HepG2 (cell line): Measurements from ENCODE around the gene VPS9D1. TPM values are rescaled to one million over a fixed set of nuclear protein-coding genes. Genes with fewer than 3 reads are reported as not detected.

Experiments
- ATAC-seq: fragments of 200-7000 bp; cut with Tn5 transposase; 3 replicates; pipeline ENCODE4 v1.9.1; 2020; ENCODE audit warnings: mild to moderate bottlenecking, moderate library complexity
- BruUV-seq: library from RNA; stranded (reverse); fragments of 400-500 nt; replicated peaks from 2 replicates; lab custom pipeline; 2021; lab: Mats Ljungman, UMichigan
- CTCF ChIA-PET: fragments of 300-600 bp; formaldehyde crosslinking; extraction: SDS; loops from one replicate; lab custom pipeline; 2021; ENCODE audit warnings: low total read pairs, inconsistent platforms, low intra/inter-chr PET ratio; lab: Yijun Ruan, JAX
- POLR2A ChIA-PET: fragments of 350-600 bp; sonication (Branson Sonifier 250); formaldehyde crosslinking; loops from one replicate; lab custom pipeline; 2020; ENCODE audit warnings: antibody characterized with exemption, inconsistent platforms; lab: Yijun Ruan, JAX
- DNase-seq: peaks from one replicate; pipeline ENCODE4 v3.0.0-alpha.2; 2015; ENCODE audit warnings: low spot score
- FAIRE-seq: peaks from 3 replicates; lab custom pipeline; 2011; peaks lifted over from hg19 to GRCh38; lab: Jason Lieb, UNC
- H2AFZ ChIP-seq: one replicate; pipeline ENCODE4 v1.6.1; 2011; ENCODE audit warnings: low read length, inconsistent platforms
- H3K27ac ChIP-seq: fragments of 300-600 bp; 3 replicates; pipeline ENCODE4 v1.8.0; 2011; ENCODE audit warnings: mixed run types, mild to moderate bottlenecking, mixed read lengths, low read length, inconsistent platforms; ENCODE audit not compliant: insufficient read depth; ENCODE audit errors: extremely low read length
- H3K27me3 ChIP-seq, 2 experiments: fragments of 200-600 bp in 1 of 2; 2 replicates in 1 of 2; 3 replicates in 1 of 2; pipeline versions ENCODE4 v1.6.0 to v1.8.0; 2011; ENCODE audit warnings: low read length in 2 of 2, mild to moderate bottlenecking in 2 of 2, moderate library complexity in 2 of 2, inconsistent platforms in 1 of 2; ENCODE audit not compliant: insufficient read depth in 2 of 2, control insufficient read depth in 1 of 2
- H3K36me3 ChIP-seq, 2 experiments: fragments of 200-600 bp in 1 of 2; replicated peaks in 1 of 2; 2 replicates in 1 of 2; 3 replicates in 1 of 2; pipeline versions ENCODE4 v1.5.1 to v1.8.0; 2011; ENCODE audit warnings: low read length in 2 of 2, inconsistent platforms in 1 of 2; ENCODE audit not compliant: insufficient read depth in 2 of 2, control insufficient read depth in 1 of 2
- H3K4me1 ChIP-seq: 2 replicates; pipeline ENCODE4 v1.5.1; 2012; ENCODE audit warnings: low read length, inconsistent platforms; ENCODE audit not compliant: insufficient read depth
- H3K4me2 ChIP-seq: 2 replicates; pipeline ENCODE4 v1.6.0; 2011; ENCODE audit warnings: low read depth, low read length, inconsistent platforms
- H3K4me3 ChIP-seq, 3 experiments: fragments of 200-600 bp in 1 of 3; sonication (generic), shearing (Covaris generic) in 1 of 3; replicated peaks in 1 of 3; 2 replicates each; pipeline ENCODE4 v1.5.1; 2011 to 2016; ENCODE audit warnings: low read length in 3 of 3, inconsistent platforms in 2 of 3, low read depth in 2 of 3, mild to moderate bottlenecking in 2 of 3, control low read depth in 1 of 3, mixed read lengths in 1 of 3; ENCODE audit not compliant: insufficient read depth in 1 of 3
- H3K79me2 ChIP-seq: one replicate; pipeline ENCODE4 v1.6.1; 2011; ENCODE audit warnings: low read length, inconsistent platforms; ENCODE audit not compliant: insufficient read depth
- H3K9ac ChIP-seq: 2 replicates; pipeline ENCODE4 v1.6.0; 2011; ENCODE audit warnings: mild to moderate bottlenecking, low read depth, low read length, inconsistent platforms; ENCODE audit not compliant: insufficient read depth
- H3K9me3 ChIP-seq: 2 replicates; pipeline ENCODE4 v1.5.1; 2012; ENCODE audit warnings: mild to moderate bottlenecking, low read length
- H4K20me1 ChIP-seq: 2 replicates; pipeline ENCODE4 v1.6.0; 2011; ENCODE audit warnings: inconsistent platforms, mild to moderate bottlenecking, low read length, moderate library complexity; ENCODE audit not compliant: insufficient read depth
- AGO2 ChIP-seq: fragments of 200-400 bp; formaldehyde crosslinking; optimal IDR thresholded peaks from 2 replicates; pipeline ENCODE3; 2017; ENCODE audit warnings: mild to moderate bottlenecking, low read depth, low read length, moderate library complexity
- ATM ChIP-seq: fragments of 450-650 bp; IDR thresholded peaks from 2 replicates; pipeline ENCODE4 v1.7.1; 2017; ENCODE audit warnings: mild to moderate bottlenecking, borderline replicate concordance
- IRF1 ChIP-seq: sonication (generic); formaldehyde crosslinking; IDR thresholded peaks from 2 replicates; pipeline ENCODE4 v1.4.0; 2020; ENCODE audit warnings: low read depth, mild to moderate bottlenecking, missing genetic modification reagents
- MED13 ChIP-seq: sonication (generic); formaldehyde crosslinking; IDR thresholded peaks from 2 replicates; pipeline ENCODE4 v1.5.0; 2020; ENCODE audit warnings: missing genetic modification reagents
- TCF7 ChIP-seq: sonication (generic); IDR thresholded peaks from 2 replicates; pipeline ENCODE4 v1.6.1; 2016; ENCODE audit warnings: antibody characterized with exemption, low read depth
- ZFY ChIP-seq: sonication (generic); formaldehyde crosslinking; IDR thresholded peaks from 2 replicates; pipeline ENCODE4 v1.4.0; 2020; ENCODE audit warnings: missing genetic modification reagents
- ZKSCAN1 ChIP-seq: fragments of 150-350 bp; IDR thresholded peaks from 2 replicates; pipeline ENCODE4 v1.6.1; 2014; ENCODE audit warnings: low read length
- ZNF282 ChIP-seq: fragments of 450-650 bp; IDR thresholded peaks from 2 replicates; pipeline ENCODE4 v1.6.1; 2018; ENCODE audit not compliant: partially characterized antibody
- ZNF331 ChIP-seq: sonication (generic); formaldehyde crosslinking; IDR thresholded peaks from 2 replicates; pipeline ENCODE4 v1.4.0; 2020; ENCODE audit warnings: missing genetic modification reagents
- ZNF431 ChIP-seq: sonication (generic); formaldehyde crosslinking; IDR thresholded peaks from 2 replicates; pipeline ENCODE4 v1.9.0; 2022; ENCODE audit warnings: missing genetic modification reagents, low read depth, mild to moderate bottlenecking, borderline replicate concordance
- ZNF432 ChIP-seq: sonication (generic); formaldehyde crosslinking; IDR thresholded peaks from 2 replicates; pipeline ENCODE4 v1.5.0; 2020; ENCODE audit warnings: missing genetic modification reagents, mild to moderate bottlenecking, borderline replicate concordance
- ZNF543 ChIP-seq: sonication (generic); formaldehyde crosslinking; IDR thresholded peaks from 2 replicates; pipeline ENCODE4 v1.4.0; 2020; ENCODE audit warnings: mild to moderate bottlenecking, missing genetic modification reagents
- ZNF619 ChIP-seq: sonication (generic); formaldehyde crosslinking; IDR thresholded peaks from 2 replicates; pipeline ENCODE4 v1.4.0; 2020; ENCODE audit warnings: mild to moderate bottlenecking, missing genetic modification reagents
- WGBS: methylation state at CpG from one replicate; pipeline ENCODE4 v1.1.6; 2017; ENCODE audit warnings: low lambda C conversion rate; 5-methylcytosine and 5-hydroxymethylcytosine counted together
- in situ Hi-C: cut with HindIII; loops from 2 replicates; pipeline ENCODE4 v1.10.0; 2017; ENCODE audit warnings: low pct_unique_long_range_greater_than_20kb; ENCODE audit not compliant: extremely low pct_ligation_motif_present
- intact Hi-C: fragments of 100-400 bp; cut with micrococcal nuclease; formaldehyde crosslinking; loops from one replicate; pipeline ENCODE4 v1.10.0; 2022; ENCODE audit not compliant: unreplicated experiment
- polyA plus RNA-seq, 8 experiments: library from polyadenylated mRNA; depleted of rRNA in 3 of 8; stranded (reverse) in 7 of 8; unstranded in 1 of 8; fragments of >200 nt; fragmentation: Illumina TruSeq in 4 of 8; extraction: Trizol in 4 of 8; gene quantifications; 2 replicates each; pipeline versions ENCODE4 v1.2.1 to v1.2.3, GENCODE V29; 2011 to 2016; ENCODE audit warnings: low read depth in 4 of 8, missing spikeins in 1 of 8, mixed read lengths in 1 of 8; ENCODE audit not compliant: insufficient read depth in 1 of 8
- total RNA-seq, 5 experiments: library from RNA; depleted of rRNA; stranded (reverse); fragments of >200 nt; fragmentation: Illumina TruSeq; extraction: Trizol; gene quantifications; 2 replicates each; pipeline ENCODE4 v1.2.3, GENCODE V29; 2016; ENCODE audit warnings: low read depth in 1 of 5
- TF ChIP-seq, protein P1 (sequence below): sonication (generic); IDR thresholded peaks from 2 replicates; pipeline ENCODE4 v1.6.1; 2016; ENCODE audit warnings: low read depth, borderline replicate concordance
- TF ChIP-seq, protein P2 (sequence below): sonication (generic); formaldehyde crosslinking; IDR thresholded peaks from 2 replicates; pipeline ENCODE4 v1.5.1; 2020; ENCODE audit warnings: mild to moderate bottlenecking, missing genetic modification reagents, borderline replicate concordance

The VPS9D1 gene
- total and polyA plus RNA-seq, 2 of the 13 experiments (the other 11 are each of a cell fraction or from before 2014, with no cell fraction given), result 10.1 to 13.2 TPM

- ATAC-seq (no peak), DNase-seq (no peak), FAIRE-seq (no peak)
- no peaks in the 10 kb centered on the region; a peak in 1 of 5 replicates for H3K36me3 ChIP-seq
- H3K9me3 ChIP-seq, result no peaks in the 10 kb centered on the region
- CTCF ChIA-PET, result no interaction called here
- H2AFZ ChIP-seq, result no peak overlapping the region
- no peaks in the 10 kb centered on the region for H4K20me1 ChIP-seq
- 98% methylated on average over 6 of the region's 19 CpGs for WGBS
- TF ChIP-seq ZNF543 (CRISPR knock-in tag) (no peak), AGO2 (peak; percentile 64)
- no TSS peak for BruUV-seq
- no peaks in the 10 kb centered on the region for H3K4me1 ChIP-seq
- in situ Hi-C loops, result loop anchor here (5.0 kb wide), 1 partner anchor 69 kb away; no protein-coding TSS in a partner anchor
- POLR2A ChIA-PET, result no interaction called here
- H3K9ac ChIP-seq, result no peak overlapping the region
- no peak overlapping the region for H3K27ac ChIP-seq
- intact Hi-C loops, result loop anchor here (10.0 kb wide), 1 partner anchor 116 kb away; the partner anchor contains the start of gene SPIRE2
- no peak overlapping the region for H3K4me2 ChIP-seq
- H3K4me3 ChIP-seq, result no peak overlapping the region
- H3K27me3 ChIP-seq, result no peaks in the 10 kb centered on the region
- no peaks in the 10 kb centered on the region for H3K79me2 ChIP-seq
These were observed 12.2 kb downstream of the VPS9D1 start for GRCh38 chr16:89708481-89708931.

- no peaks in the 10 kb centered on the region for H4K20me1 ChIP-seq
- POLR2A ChIA-PET, result interaction anchor here (0.8 to 2.1 kb wide), 3 partner anchors 11 to 13 kb away, joined by 3 to 8 read pairs (median 4); partner anchors contain the start of gene VPS9D1
- peaks cover 4% of the 10 kb centered on the region for H3K4me1 ChIP-seq
- no peak overlapping the region for H3K27ac ChIP-seq
- no peaks in the 10 kb centered on the region; a peak in 1 of 5 replicates for H3K36me3 ChIP-seq
- H3K79me2 ChIP-seq, result no peaks in the 10 kb centered on the region
- in situ Hi-C loops, result loop anchor here (5.0 kb wide), 1 partner anchor 70 kb away; no protein-coding TSS in a partner anchor
- CTCF ChIA-PET, result no interaction called here
- no peak overlapping the region for H3K9ac ChIP-seq
- intact Hi-C loops, result loop anchor here (10.0 kb wide), 1 partner anchor 117 kb away; the partner anchor contains the start of gene SPIRE2
- no TSS peak for BruUV-seq
- no peak for DNase-seq
- no peak overlapping the region for H3K4me2 ChIP-seq
- no peak for FAIRE-seq
- 94% methylated on average over 2 of the region's 9 CpGs for WGBS
- no peaks in the 10 kb centered on the region for H3K9me3 ChIP-seq
- H3K27me3 ChIP-seq, result no peaks in the 10 kb centered on the region
- no peak overlapping the region for H2AFZ ChIP-seq
- peak; percentile 11 for ATAC-seq
- no peak overlapping the region for H3K4me3 ChIP-seq
- TF ChIP-seq IRF1 (CRISPR knock-in tag) (no peak), ZNF432 (CRISPR knock-in tag) (no peak), TCF7 (no peak), ATM (no peak), ZNF431 (CRISPR knock-in tag) (no peak), MED13 (no peak), ZNF619 (CRISPR knock-in tag) (no peak), ZNF282 (no peak), AGO2 (no peak), ZNF331 (CRISPR knock-in tag) (no peak), ZKSCAN1 (no peak), ZFY (CRISPR knock-in tag) (no peak)
- TF ChIP-seq, protein P1, sequence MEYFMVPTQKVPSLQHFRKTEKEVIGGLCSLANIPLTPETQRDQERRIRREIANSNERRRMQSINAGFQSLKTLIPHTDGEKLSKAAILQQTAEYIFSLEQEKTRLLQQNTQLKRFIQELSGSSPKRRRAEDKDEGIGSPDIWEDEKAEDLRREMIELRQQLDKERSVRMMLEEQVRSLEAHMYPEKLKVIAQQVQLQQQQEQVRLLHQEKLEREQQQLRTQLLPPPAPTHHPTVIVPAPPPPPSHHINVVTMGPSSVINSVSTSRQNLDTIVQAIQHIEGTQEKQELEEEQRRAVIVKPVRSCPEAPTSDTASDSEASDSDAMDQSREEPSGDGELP, result no peak
- TF ChIP-seq, protein P2, sequence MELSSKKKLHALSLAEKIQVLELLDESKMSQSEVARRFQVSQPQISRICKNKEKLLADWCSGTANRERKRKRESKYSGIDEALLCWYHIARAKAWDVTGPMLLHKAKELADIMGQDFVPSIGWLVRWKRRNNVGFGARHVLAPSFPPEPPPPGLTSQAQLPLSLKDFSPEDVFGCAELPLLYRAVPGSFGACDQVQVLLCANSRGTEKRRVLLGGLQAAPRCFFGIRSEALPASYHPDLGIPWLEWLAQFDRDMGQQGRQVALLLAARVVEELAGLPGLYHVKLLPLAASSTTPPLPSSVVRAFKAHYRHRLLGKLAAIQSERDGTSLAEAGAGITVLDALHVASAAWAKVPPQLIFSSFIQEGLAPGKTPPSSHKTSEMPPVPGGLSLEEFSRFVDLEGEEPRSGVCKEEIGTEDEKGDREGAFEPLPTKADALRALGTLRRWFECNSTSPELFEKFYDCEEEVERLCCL, result no peak
These were observed 13.0 kb downstream of the VPS9D1 start for GRCh38 chr16:89707695-89708094.
